Measurements from ENCODE around the gene CNOT10. TPM values are rescaled to one million over a fixed set of nuclear protein-coding genes. Genes with fewer than 3 reads are reported as not detected.
"Not testable (repeated sequence)": the region's sequence is repeated elsewhere in the genome, so short reads cannot be mapped to it uniquely, and the experiment has no call there.

The CNOT10 gene
- total RNA-seq, 1 donor from 2014 or later: 35.5 TPM

DNA sequence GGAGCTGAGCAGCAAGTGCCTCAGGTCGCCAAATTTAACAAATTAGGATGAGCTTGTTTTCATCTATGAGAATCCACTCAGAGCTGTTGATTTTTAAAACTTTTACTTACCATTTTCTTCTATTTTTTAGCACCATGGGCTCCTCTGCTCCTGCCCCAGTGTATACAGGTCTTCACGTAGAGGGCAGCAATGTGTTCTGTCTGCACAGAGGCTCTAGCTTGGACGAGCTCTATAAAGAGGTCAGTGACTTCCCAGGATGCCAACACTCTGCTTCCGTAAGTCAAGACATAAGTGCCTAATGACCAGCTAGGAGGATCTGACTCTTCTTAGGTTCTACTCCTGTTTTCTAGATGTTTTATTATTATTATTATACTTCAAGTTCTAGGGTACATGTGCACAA is 41.2 kb upstream of the CNOT10 start:
- Mint-ChIP-seq H3K27ac (ENCODE audit: unreplicated experiment) (peak overlapping the region; percentile 69), H3K4me3 (ENCODE audit: unreplicated experiment) (peak overlapping the region; percentile 6), H3K4me1 (ENCODE audit: low read depth, unreplicated experiment) (peaks cover 23% of the 10 kb centered on the region), H3K36me3 (ENCODE audit: unreplicated experiment) (no peaks in the 10 kb centered on the region), H3K27me3 (ENCODE audit: unreplicated experiment) (peaks cover 5% of the 10 kb centered on the region), H3K9me3 (ENCODE audit: unreplicated experiment) (peaks cover 7% of the 10 kb centered on the region)
- DNase-seq: no peak
- TF ChIP-seq, protein P1, sequence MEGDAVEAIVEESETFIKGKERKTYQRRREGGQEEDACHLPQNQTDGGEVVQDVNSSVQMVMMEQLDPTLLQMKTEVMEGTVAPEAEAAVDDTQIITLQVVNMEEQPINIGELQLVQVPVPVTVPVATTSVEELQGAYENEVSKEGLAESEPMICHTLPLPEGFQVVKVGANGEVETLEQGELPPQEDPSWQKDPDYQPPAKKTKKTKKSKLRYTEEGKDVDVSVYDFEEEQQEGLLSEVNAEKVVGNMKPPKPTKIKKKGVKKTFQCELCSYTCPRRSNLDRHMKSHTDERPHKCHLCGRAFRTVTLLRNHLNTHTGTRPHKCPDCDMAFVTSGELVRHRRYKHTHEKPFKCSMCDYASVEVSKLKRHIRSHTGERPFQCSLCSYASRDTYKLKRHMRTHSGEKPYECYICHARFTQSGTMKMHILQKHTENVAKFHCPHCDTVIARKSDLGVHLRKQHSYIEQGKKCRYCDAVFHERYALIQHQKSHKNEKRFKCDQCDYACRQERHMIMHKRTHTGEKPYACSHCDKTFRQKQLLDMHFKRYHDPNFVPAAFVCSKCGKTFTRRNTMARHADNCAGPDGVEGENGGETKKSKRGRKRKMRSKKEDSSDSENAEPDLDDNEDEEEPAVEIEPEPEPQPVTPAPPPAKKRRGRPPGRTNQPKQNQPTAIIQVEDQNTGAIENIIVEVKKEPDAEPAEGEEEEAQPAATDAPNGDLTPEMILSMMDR (IDR thresholded peaks at IDR 0.05; ENCODE audit: partially characterized antibody, unreplicated experiment): no peak

DNA sequence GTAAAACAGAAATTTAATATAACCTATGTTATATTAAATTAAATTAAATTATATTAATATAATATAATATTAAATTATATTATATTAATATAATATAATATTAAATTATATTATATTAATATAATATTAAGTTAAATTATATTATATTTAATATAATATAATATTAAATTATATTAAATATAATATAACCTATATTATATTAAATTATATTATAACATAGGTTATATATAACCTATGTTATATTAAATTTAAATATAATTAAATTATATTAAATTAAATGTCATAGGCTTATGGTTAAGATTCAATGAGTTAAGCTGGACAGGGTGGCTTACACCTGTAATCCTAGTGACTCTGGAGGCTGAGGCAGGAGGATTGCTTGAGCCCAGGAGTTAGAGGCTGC is 40.6 kb upstream of the CNOT10 start:
- Mint-ChIP-seq H3K4me1 (ENCODE audit: low read depth, unreplicated experiment) (peaks cover 23% of the 10 kb centered on the region), H3K36me3 (ENCODE audit: unreplicated experiment) (no peaks in the 10 kb centered on the region), H3K27ac (ENCODE audit: unreplicated experiment) (no peak overlapping the region), H3K9me3 (ENCODE audit: unreplicated experiment) (peaks cover 7% of the 10 kb centered on the region), H3K4me3 (ENCODE audit: unreplicated experiment) (no peak overlapping the region), H3K27me3 (ENCODE audit: unreplicated experiment) (peaks cover 5% of the 10 kb centered on the region)
- DNase-seq: no peak
- TF ChIP-seq, protein P1 (IDR thresholded peaks at IDR 0.05; ENCODE audit: partially characterized antibody, unreplicated experiment): no peak

DNA sequence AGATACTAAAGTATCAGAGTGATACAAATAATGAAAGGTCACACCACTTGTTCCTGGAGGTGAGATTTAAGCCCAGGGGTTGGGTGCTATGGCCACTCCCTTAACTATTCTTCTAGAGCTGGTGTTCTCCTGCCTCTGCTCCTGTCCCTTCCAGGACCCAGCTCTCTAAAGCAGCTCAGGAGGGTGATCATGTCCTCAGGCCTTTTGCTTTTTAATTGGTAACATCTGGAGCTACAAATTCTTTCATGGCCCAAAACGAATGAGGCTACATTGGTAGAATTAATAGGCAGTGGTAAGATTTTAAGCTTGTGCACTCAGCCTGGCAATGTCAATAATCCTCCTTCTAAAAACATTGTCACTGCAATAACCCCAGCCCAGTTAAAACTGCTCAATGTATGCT is 38.2 kb upstream of the CNOT10 start:
- no peak for DNase-seq
- Mint-ChIP-seq H3K27ac (ENCODE audit: unreplicated experiment) (no peak overlapping the region), H3K4me1 (ENCODE audit: low read depth, unreplicated experiment) (peaks cover 13% of the 10 kb centered on the region), H3K27me3 (ENCODE audit: unreplicated experiment) (peaks cover 3% of the 10 kb centered on the region), H3K9me3 (ENCODE audit: unreplicated experiment) (peaks cover 3% of the 10 kb centered on the region), H3K36me3 (ENCODE audit: unreplicated experiment) (no peaks in the 10 kb centered on the region), H3K4me3 (ENCODE audit: unreplicated experiment) (no peak overlapping the region)
- TF ChIP-seq, protein P1 (IDR thresholded peaks at IDR 0.05; ENCODE audit: partially characterized antibody, unreplicated experiment): no peak

DNA sequence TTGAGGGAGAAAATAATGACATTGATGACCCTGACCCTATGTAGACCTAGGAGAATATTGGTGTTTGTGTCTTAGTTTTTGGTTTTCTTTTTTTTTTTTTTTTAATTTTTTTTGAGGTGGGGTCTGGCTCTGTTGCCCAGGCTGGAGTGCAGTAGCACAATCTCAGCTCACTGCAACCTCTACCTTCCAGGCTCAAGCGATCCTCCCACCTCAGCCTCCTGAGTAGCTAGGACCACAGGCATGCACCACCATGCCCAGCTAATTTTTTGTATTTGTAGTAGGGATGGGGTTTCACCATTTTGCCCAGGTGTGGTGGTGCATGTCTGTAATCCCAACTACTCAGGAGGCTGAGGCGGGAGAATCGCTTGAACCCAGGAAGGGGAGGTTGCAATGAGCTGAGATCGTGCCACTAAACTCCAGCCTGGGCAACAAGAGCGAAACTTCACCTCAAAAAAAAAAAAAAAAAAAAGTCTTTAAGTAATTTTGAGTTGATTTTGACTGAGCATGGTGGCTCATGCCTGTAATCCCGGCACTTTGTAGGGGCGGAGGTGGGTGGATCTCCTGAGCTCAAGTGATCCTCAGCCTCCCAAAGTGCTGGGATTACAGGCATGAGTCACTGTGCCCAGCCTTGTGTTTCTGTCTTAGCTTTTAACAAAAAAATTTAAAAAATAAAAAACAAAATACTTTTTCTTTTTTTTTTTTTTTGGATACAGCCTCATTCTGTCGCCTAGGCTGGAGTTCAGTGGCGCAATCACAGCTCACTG is 32.5 kb upstream of the CNOT10 start:
- H3K36me3 Mint-ChIP-seq (ENCODE audit: unreplicated experiment); H3K4me3 Mint-ChIP-seq (ENCODE audit: unreplicated experiment); DNase-seq; H3K27ac Mint-ChIP-seq (ENCODE audit: unreplicated experiment); H3K9me3 Mint-ChIP-seq (ENCODE audit: unreplicated experiment); H3K27me3 Mint-ChIP-seq (ENCODE audit: unreplicated experiment); H3K4me1 Mint-ChIP-seq (ENCODE audit: low read depth, unreplicated experiment): not testable (repeated sequence)

DNA sequence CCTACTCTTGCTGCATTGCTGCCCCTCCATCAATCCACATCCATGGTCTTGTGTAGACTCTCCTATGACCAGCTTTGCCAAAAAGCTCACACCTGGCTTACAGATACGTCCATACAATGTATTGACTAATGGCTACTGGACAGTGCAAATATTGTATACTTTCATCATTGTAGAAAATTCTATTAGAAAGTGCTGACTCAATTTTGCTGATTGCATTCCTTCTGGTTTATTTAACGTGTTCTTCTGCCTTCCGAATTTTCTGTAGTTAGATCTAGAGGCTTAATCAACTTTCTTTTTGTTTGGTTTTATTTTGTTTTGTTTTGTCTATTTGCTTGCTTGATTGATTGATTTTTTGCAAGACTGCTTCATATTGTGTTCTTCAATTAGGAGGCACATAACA is 29.8 kb upstream of the CNOT10 start:
- Mint-ChIP-seq H3K4me1 (ENCODE audit: low read depth, unreplicated experiment) (no peaks in the 10 kb centered on the region), H3K27me3 (ENCODE audit: unreplicated experiment) (no peaks in the 10 kb centered on the region), H3K27ac (ENCODE audit: unreplicated experiment) (no peak overlapping the region), H3K36me3 (ENCODE audit: unreplicated experiment) (no peaks in the 10 kb centered on the region), H3K9me3 (ENCODE audit: unreplicated experiment) (peaks cover 2% of the 10 kb centered on the region), H3K4me3 (ENCODE audit: unreplicated experiment) (no peak overlapping the region)
- DNase-seq: no peak
- TF ChIP-seq, protein P1 (IDR thresholded peaks at IDR 0.05; ENCODE audit: partially characterized antibody, unreplicated experiment): no peak

All from glutamatergic neuron (in vitro differentiated cells).